Chondrocyte (in vitro differentiated cells): Measurements from ENCODE around the gene LRIT2. TPM values are rescaled to one million over a fixed set of nuclear protein-coding genes. Genes with fewer than 3 reads are reported as not detected.

Experiments
- DNase-seq: peaks from one replicate; pipeline ENCODE4 v3.0.0; 2021; ENCODE audit warnings: mixed read lengths, low spot score
- H3K27ac Mint-ChIP-seq: one replicate; pipeline ENCODE4 v1.8.0; 2021; ENCODE audit warnings: mild to moderate bottlenecking, moderate library complexity, mixed read lengths; ENCODE audit not compliant: unreplicated experiment
- H3K27me3 Mint-ChIP-seq: 2 replicates; pipeline ENCODE4 v1.8.0; 2021; ENCODE audit warnings: low read depth, mixed read lengths
- H3K36me3 Mint-ChIP-seq: 2 replicates; pipeline ENCODE4 v1.8.0; 2021; ENCODE audit warnings: low read depth, mixed read lengths
- H3K4me1 Mint-ChIP-seq: 2 replicates; pipeline ENCODE4 v1.8.0; 2021; ENCODE audit warnings: low read depth, mild to moderate bottlenecking, mixed read lengths
- H3K4me3 Mint-ChIP-seq: one replicate; pipeline ENCODE4 v1.8.0; 2021; ENCODE audit warnings: mild to moderate bottlenecking, moderate library complexity, mixed read lengths; ENCODE audit not compliant: unreplicated experiment
- H3K9me3 Mint-ChIP-seq: 2 replicates; pipeline ENCODE4 v1.8.0; 2021; ENCODE audit warnings: low read depth, mixed read lengths
- total RNA-seq: library from RNA; stranded (reverse); gene quantifications from 3 replicates; pipeline ENCODE4 v1.2.1, GENCODE V29; 2021
- TF ChIP-seq, protein P1 (sequence below): fragments of 200-600 bp; sonication (generic); IDR thresholded peaks from 2 replicates; pipeline ENCODE4 v1.5.0; 2021; ENCODE audit warnings: antibody characterized with exemption, mild to moderate bottlenecking, moderate library complexity

LRIT2 gene
- total RNA-seq, 1 donor from 2014 or later: not detected

DNA sequence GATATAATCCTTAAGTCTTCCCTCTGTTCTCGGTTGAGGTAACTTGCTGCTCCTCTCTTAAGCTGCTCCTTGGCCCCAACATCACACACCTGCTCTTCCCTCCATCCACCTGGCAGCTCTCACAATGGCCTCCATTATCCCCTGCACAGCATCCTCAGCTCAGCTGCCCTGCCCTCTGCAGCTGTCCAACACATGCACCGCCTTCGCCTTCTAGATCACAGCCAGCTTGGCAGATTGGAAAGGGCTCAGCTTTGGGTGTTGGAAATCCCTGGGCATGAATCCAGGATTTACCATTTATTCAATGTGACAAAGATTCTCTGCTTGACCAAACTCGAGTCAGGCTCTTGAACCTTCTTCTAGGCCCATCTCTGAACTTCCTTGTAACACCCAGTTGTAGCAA lies 40.1 kb upstream of the LRIT2 start:
- Mint-ChIP-seq H3K36me3 (no peaks in the 10 kb centered on the region), H3K4me1 (peaks cover 5% of the 10 kb centered on the region), H3K9me3 (no peaks in the 10 kb centered on the region), H3K4me3 (no peak overlapping the region), H3K27ac (no peak overlapping the region), H3K27me3 (peaks cover 15% of the 10 kb centered on the region)
- TF ChIP-seq, protein P1, sequence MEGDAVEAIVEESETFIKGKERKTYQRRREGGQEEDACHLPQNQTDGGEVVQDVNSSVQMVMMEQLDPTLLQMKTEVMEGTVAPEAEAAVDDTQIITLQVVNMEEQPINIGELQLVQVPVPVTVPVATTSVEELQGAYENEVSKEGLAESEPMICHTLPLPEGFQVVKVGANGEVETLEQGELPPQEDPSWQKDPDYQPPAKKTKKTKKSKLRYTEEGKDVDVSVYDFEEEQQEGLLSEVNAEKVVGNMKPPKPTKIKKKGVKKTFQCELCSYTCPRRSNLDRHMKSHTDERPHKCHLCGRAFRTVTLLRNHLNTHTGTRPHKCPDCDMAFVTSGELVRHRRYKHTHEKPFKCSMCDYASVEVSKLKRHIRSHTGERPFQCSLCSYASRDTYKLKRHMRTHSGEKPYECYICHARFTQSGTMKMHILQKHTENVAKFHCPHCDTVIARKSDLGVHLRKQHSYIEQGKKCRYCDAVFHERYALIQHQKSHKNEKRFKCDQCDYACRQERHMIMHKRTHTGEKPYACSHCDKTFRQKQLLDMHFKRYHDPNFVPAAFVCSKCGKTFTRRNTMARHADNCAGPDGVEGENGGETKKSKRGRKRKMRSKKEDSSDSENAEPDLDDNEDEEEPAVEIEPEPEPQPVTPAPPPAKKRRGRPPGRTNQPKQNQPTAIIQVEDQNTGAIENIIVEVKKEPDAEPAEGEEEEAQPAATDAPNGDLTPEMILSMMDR: no peak
- no peak for DNase-seq

DNA sequence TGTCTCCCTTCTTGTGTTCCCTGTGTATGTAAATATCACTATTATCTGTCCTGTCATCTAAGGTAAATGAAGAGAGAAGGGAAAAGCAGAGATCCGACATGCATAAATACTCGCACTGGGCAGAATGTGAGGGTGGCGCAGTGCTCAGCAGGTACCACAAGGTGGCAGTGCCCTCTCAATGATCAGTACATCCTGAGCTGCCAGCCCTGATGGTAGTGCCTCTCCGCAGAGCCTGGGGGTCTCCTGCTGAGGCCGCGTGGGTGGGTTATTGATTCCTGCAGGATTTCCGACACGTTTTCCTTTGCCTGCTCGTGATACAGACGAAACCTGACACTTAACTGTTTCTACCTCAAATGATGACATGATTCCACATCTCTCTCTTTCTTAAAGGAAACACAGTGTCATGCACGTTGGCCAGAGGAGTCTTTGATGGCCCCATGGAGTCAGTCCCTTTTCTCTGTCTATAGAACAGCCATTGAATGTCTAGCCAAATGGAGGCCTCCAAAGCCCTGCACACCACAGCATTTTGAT lies 39.3 kb upstream of the LRIT2 start:
- DNase-seq: no peak
- H3K4me1 Mint-ChIP-seq: peaks cover 5% of the 10 kb centered on the region
- H3K27me3 Mint-ChIP-seq: peaks cover 19% of the 10 kb centered on the region
- no peak overlapping the region for H3K4me3 Mint-ChIP-seq
- no peaks in the 10 kb centered on the region for H3K9me3 Mint-ChIP-seq
- TF ChIP-seq, protein P1: peak; percentile 96
- no peak overlapping the region for H3K27ac Mint-ChIP-seq
- H3K36me3 Mint-ChIP-seq: no peaks in the 10 kb centered on the region

DNA sequence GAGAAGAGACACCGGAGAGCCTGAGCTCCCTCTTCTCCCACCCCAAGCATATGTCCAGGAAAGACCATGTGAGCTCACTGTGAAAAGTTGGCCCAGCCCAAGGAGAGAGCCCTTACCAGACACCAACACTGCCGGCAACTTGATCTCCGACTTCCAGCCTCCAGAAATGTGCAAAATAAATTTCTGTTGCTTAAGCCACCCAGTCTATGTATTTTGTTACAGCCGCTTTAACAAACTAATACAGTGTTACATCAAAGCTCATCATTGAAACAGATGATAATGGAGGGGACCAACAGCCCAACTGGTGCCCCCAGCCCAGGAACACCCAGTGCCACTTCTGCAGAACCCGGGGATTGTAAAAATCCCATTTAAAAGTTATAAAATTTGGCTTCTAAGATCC lies 38.4 kb upstream of the LRIT2 start:
- TF ChIP-seq, protein P1: no peak
- H3K9me3 Mint-ChIP-seq: no peaks in the 10 kb centered on the region
- no peaks in the 10 kb centered on the region for H3K36me3 Mint-ChIP-seq
- peaks cover 5% of the 10 kb centered on the region for H3K4me1 Mint-ChIP-seq
- no peak overlapping the region for H3K4me3 Mint-ChIP-seq
- no peak overlapping the region for H3K27ac Mint-ChIP-seq
- DNase-seq: no peak
- H3K27me3 Mint-ChIP-seq: peaks cover 20% of the 10 kb centered on the region

DNA sequence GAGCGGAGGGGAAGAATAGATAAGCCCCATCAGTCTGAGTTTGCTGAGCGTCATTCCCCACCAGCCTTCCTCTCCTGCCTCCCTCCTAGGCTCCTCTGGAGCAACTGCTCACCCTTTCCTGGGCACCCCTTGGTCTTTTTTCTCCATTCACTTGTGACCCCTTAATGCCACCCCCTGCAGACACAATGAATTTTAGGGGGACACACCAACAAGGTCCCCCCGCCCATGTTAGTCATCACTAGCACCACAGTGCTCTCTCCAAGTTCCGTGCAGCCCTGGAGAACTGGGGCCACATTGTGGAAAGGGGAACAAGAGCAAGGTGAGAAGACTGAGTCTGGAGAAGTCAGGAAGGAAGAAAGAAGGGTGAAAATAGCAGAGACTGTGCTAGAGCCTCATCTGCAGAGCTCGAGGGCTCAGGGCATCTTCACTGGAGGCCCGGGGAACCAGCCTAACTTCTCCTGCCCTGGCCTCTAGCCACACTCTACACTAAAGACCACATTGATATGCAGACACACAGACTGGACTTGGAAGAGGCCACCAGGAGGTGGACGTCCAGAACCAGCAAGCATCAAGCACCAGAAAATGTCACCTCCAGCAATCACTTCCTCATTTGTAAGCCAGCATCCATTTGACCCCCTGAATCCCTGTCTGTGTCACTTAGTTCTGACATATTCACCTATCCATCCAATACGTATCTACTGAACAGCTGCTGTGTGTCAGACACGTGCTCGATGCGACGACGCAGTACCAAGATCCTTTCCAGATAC lies 37.0 kb upstream of the LRIT2 start:
- no peaks in the 10 kb centered on the region for H3K36me3 Mint-ChIP-seq
- H3K4me1 Mint-ChIP-seq: peaks cover 5% of the 10 kb centered on the region
- H3K9me3 Mint-ChIP-seq: no peaks in the 10 kb centered on the region
- H3K27me3 Mint-ChIP-seq: peaks cover 17% of the 10 kb centered on the region
- TF ChIP-seq, protein P1: no peak
- H3K4me3 Mint-ChIP-seq: no peak overlapping the region
- DNase-seq: no peak
- no peak overlapping the region for H3K27ac Mint-ChIP-seq

DNA sequence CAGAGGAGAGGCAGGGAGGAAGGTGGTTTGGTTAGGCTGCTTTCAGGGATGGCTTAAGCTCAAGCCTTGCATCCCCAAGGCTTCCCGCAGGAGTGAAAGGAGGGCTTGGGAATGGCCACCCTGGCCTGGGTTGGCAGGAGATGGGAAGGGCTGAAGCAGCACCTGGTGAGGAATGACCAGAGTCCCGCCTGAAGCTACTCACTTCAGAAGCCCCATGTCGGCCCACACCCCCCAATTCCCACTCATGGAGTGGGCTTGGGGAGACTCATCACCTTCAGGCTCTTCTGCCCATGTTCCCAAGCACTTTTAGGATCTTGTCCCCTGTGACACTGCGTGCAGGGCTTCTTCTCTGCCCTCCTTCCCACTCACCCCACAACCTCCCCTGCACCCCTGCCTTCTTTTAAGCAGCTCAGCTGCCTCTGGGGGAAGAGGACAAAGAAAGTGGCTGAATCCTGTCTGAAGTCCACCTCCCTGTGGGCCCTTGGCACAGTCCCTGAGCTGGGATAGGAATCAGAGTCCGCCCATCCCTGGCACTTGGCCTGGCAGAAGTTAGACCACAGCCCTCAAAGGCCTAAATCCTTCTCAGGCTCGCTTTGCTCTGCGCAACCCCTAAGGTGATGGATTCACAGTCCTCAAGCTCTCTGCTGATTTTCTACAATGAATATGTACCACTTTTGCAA lies 36.0 kb upstream of the LRIT2 start:
- H3K27ac Mint-ChIP-seq: no peak overlapping the region
- H3K4me1 Mint-ChIP-seq: peaks cover 9% of the 10 kb centered on the region
- TF ChIP-seq, protein P1: no peak
- H3K4me3 Mint-ChIP-seq: no peak overlapping the region
- H3K9me3 Mint-ChIP-seq: no peaks in the 10 kb centered on the region
- H3K27me3 Mint-ChIP-seq: peaks cover 17% of the 10 kb centered on the region
- H3K36me3 Mint-ChIP-seq: no peaks in the 10 kb centered on the region
- no peak for DNase-seq
